Measurements from ENCODE around the gene FAM53C. TPM values are rescaled to one million over a fixed set of nuclear protein-coding genes. Genes with fewer than 3 reads are reported as not detected.

The FAM53C gene
- total RNA-seq, 1 donor from 2014 or later: 53.6 TPM

GRCh38 chr5:138344887-138345622 is 7.0 kb downstream of the FAM53C start:
- peaks cover 14% of the 10 kb centered on the region for H3K4me1 Mint-ChIP-seq
- TF ChIP-seq CTCF (IDR thresholded peaks at IDR 0.05; ENCODE audit: unreplicated experiment): no peak
- no peak overlapping the region for H3K27ac Mint-ChIP-seq
- no peaks in the 10 kb centered on the region for H3K27me3 Mint-ChIP-seq (ENCODE audit: low read depth)
- peaks cover 50% of the 10 kb centered on the region for H3K36me3 Mint-ChIP-seq
- DNase-seq (ENCODE audit: low spot score in 2 of 2, unreplicated experiment in 2 of 2): no peak
- no peak overlapping the region for H3K4me3 Mint-ChIP-seq
- no peaks in the 10 kb centered on the region for H3K9me3 Mint-ChIP-seq

- no peak for TF ChIP-seq CTCF (IDR thresholded peaks at IDR 0.05; ENCODE audit: unreplicated experiment)
- H3K9me3 Mint-ChIP-seq: peaks cover 11% of the 10 kb centered on the region
- H3K36me3 Mint-ChIP-seq: peaks cover 55% of the 10 kb centered on the region
- no peaks in the 10 kb centered on the region for H3K27me3 Mint-ChIP-seq (ENCODE audit: low read depth)
- no peak for DNase-seq (ENCODE audit: low spot score in 2 of 2, unreplicated experiment in 2 of 2)
- no peak overlapping the region for H3K27ac Mint-ChIP-seq
- no peak overlapping the region for H3K4me3 Mint-ChIP-seq
- no peaks in the 10 kb centered on the region for H3K4me1 Mint-ChIP-seq
These were observed 8.8 kb downstream of the FAM53C start for GRCh38 chr5:138346889-138347288.

GRCh38 chr5:138349852-138350562 is 11.9 kb downstream of the FAM53C start:
- peaks cover 15% of the 10 kb centered on the region for H3K4me1 Mint-ChIP-seq
- no peak for TF ChIP-seq CTCF (IDR thresholded peaks at IDR 0.05; ENCODE audit: unreplicated experiment)
- no peaks in the 10 kb centered on the region for H3K27me3 Mint-ChIP-seq (ENCODE audit: low read depth)
- no peak overlapping the region for H3K4me3 Mint-ChIP-seq
- peaks cover 43% of the 10 kb centered on the region for H3K36me3 Mint-ChIP-seq
- peaks cover 15% of the 10 kb centered on the region for H3K9me3 Mint-ChIP-seq
- H3K27ac Mint-ChIP-seq: no peak overlapping the region
- no peak for DNase-seq (ENCODE audit: low spot score in 2 of 2, unreplicated experiment in 2 of 2)

GRCh38 chr5:138350563-138350890 is 12.5 kb downstream of the FAM53C start:
- peaks cover 15% of the 10 kb centered on the region for H3K9me3 Mint-ChIP-seq
- H3K36me3 Mint-ChIP-seq: peaks cover 39% of the 10 kb centered on the region
- H3K27me3 Mint-ChIP-seq (ENCODE audit: low read depth): no peaks in the 10 kb centered on the region
- TF ChIP-seq CTCF (IDR thresholded peaks at IDR 0.05; ENCODE audit: unreplicated experiment): no peak
- DNase-seq (ENCODE audit: low spot score in 2 of 2, unreplicated experiment in 2 of 2): no peak
- no peak overlapping the region for H3K27ac Mint-ChIP-seq
- peaks cover 20% of the 10 kb centered on the region for H3K4me1 Mint-ChIP-seq
- H3K4me3 Mint-ChIP-seq: no peak overlapping the region

GRCh38 chr5:138351056-138351455 is 13.0 kb downstream of the FAM53C start:
- Mint-ChIP-seq H3K9me3 (peaks cover 15% of the 10 kb centered on the region), H3K4me1 (peaks cover 25% of the 10 kb centered on the region), H3K27ac (no peak overlapping the region), H3K4me3 (peak overlapping the region; percentile 68), H3K36me3 (peaks cover 34% of the 10 kb centered on the region), H3K27me3 (ENCODE audit: low read depth) (no peaks in the 10 kb centered on the region)
- no peak for DNase-seq (ENCODE audit: low spot score in 2 of 2, unreplicated experiment in 2 of 2)
- TF ChIP-seq CTCF (IDR thresholded peaks at IDR 0.05; ENCODE audit: unreplicated experiment): no peak

All from mesothelial cell of epicardium (in vitro differentiated cells).